ENCODE measurements around the gene LCTL. TPM values are rescaled to one million over a fixed set of nuclear protein-coding genes. Genes with fewer than 3 reads are reported as not detected.

LCTL gene
- total and polyA plus RNA-seq, 7 experiments from 2014 or later = not detected

GRCh38 chr15:66598095-66598815, 32.5 kb upstream of the LCTL start:
- H3K36me3 Mint-ChIP-seq = no peaks in the 10 kb centered on the region

DNA sequence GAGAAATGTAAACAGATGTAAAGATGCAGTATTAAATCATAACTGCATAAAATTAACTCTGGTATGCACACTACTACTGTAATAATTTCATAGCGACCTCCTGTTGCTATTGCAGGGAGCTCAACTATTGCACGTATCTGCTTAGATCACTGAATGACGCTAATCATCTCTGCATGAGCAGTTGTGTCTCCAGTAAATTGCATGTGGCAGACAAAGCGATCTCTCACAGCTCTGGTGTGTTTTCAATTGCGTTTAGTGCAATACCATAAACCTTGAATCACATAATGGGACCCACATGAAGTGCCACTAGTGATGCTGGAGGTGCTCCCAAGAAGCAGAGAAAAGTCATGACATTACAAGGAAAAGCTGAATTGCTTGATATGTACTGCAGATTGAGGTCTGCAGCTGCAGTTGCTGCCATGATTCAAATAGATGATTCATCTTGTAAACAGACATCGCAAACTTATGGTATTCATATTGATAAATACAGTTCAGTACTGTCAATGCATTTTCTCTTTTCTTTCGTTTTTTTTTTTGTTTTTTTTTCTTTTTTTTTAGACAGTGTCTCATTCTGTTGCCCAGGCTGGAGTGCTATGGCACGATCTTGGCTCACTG, 30.2 kb upstream of the LCTL start:
- H3K4me1 ChIP-seq (ENCODE audit: control insufficient read depth in 2 of 2, insufficient read depth in 2 of 2, low read length in 2 of 2) = no peaks in the 10 kb centered on the region
- Mint-ChIP-seq H3K27ac (no peak overlapping the region), H3K9me3 (no peaks in the 10 kb centered on the region), H3K27me3 (peaks cover 0 to 5% (median 0%) of the 10 kb centered on the region in 5 donors), H3K4me3 (no peak overlapping the region), H3K36me3 (no peaks in the 10 kb centered on the region), H3K4me1 (peaks cover 6 to 10% (median 7%) of the 10 kb centered on the region in 7 donors)
- no peaks in the 10 kb centered on the region for H3K36me3 ChIP-seq (ENCODE audit: control insufficient read depth in 2 of 3, insufficient read depth in 3 of 3, low read length in 3 of 3)
- no peak for ATAC-seq
- H3K27ac ChIP-seq (ENCODE audit: low read depth, low read length) = no peak overlapping the region
- no peak for DNase-seq
- ChIA-PET CTCF (no interaction called here), POLR2A (no interaction called here)
- no peaks in the 10 kb centered on the region for H3K9me3 ChIP-seq (ENCODE audit: control insufficient read depth in 2 of 3, low read length in 3 of 3)
- H3K4me3 ChIP-seq (ENCODE audit: low read length) = no peak overlapping the region
- intact Hi-C loops (cut with micrococcal nuclease) = no loop called here
- no peaks in the 10 kb centered on the region for H3K27me3 ChIP-seq (ENCODE audit: control insufficient read depth in 2 of 2, insufficient read depth in 2 of 2, low read length in 2 of 2)

More at GRCh38 chr15:66598095-66598815, 32.5 kb upstream of the LCTL start:
- Histone ChIP-seq H3K4me3 (ENCODE audit: low read length) (no peak overlapping the region), H3K27ac (ENCODE audit: low read depth, low read length) (no peak overlapping the region), H3K36me3 (ENCODE audit: control insufficient read depth in 2 of 3, insufficient read depth in 3 of 3, low read length in 3 of 3) (no peaks in the 10 kb centered on the region), H3K27me3 (ENCODE audit: control insufficient read depth in 2 of 2, insufficient read depth in 2 of 2, low read length in 2 of 2) (no peaks in the 10 kb centered on the region), H3K9me3 (ENCODE audit: control insufficient read depth in 2 of 3, low read length in 3 of 3) (no peaks in the 10 kb centered on the region), H3K4me1 (ENCODE audit: control insufficient read depth in 2 of 2, insufficient read depth in 2 of 2, low read length in 2 of 2) (no peaks in the 10 kb centered on the region)
- peaks cover 0 to 5% (median 2%) of the 10 kb centered on the region in 5 donors for H3K27me3 Mint-ChIP-seq
- no peaks in the 10 kb centered on the region for H3K9me3 Mint-ChIP-seq
- intact Hi-C loops (cut with micrococcal nuclease) = no loop called here
- CTCF ChIA-PET = interaction anchor here (0.6 kb wide), 1 partner anchor 61 kb away, joined by 3 read pairs; no protein-coding TSS in a partner anchor
- H3K4me1 Mint-ChIP-seq = peaks cover 6 to 10% (median 7%) of the 10 kb centered on the region in 7 donors
- DNase-seq (no peak), ATAC-seq (no peak)
- POLR2A ChIA-PET = no interaction called here
- peak overlapping the region in 3 of 9 donors; percentile 0 to 42 (median 42) for H3K27ac Mint-ChIP-seq
- H3K4me3 Mint-ChIP-seq = peak overlapping the region in 1 of 10 donors; percentile 1

- Mint-ChIP-seq H3K27me3 (peaks cover 0 to 6% (median 5%) of the 10 kb centered on the region in 5 donors), H3K27ac (no peak overlapping the region), H3K4me3 (no peak overlapping the region), H3K36me3 (no peaks in the 10 kb centered on the region), H3K9me3 (no peaks in the 10 kb centered on the region), H3K4me1 (peaks cover 6 to 10% (median 7%) of the 10 kb centered on the region in 7 donors)
- H3K9me3 ChIP-seq (ENCODE audit: control insufficient read depth in 2 of 3, low read length in 3 of 3) = no peaks in the 10 kb centered on the region
- ChIA-PET CTCF (no interaction called here), POLR2A (no interaction called here)
- H3K4me3 ChIP-seq (ENCODE audit: low read length) = no peak overlapping the region
- intact Hi-C loops (cut with micrococcal nuclease) = no loop called here
- H3K36me3 ChIP-seq (ENCODE audit: control insufficient read depth in 2 of 3, insufficient read depth in 3 of 3, low read length in 3 of 3) = no peaks in the 10 kb centered on the region
- H3K27me3 ChIP-seq (ENCODE audit: control insufficient read depth in 2 of 2, insufficient read depth in 2 of 2, low read length in 2 of 2) = no peaks in the 10 kb centered on the region
- H3K4me1 ChIP-seq (ENCODE audit: control insufficient read depth in 2 of 2, insufficient read depth in 2 of 2, low read length in 2 of 2) = no peaks in the 10 kb centered on the region
- ATAC-seq = no peak
- H3K27ac ChIP-seq (ENCODE audit: low read depth, low read length) = no peak overlapping the region
- DNase-seq = no peak
Observed at GRCh38 chr15:66595332-66595731, 29.5 kb upstream of the LCTL start.

GRCh38 chr15:66594836-66595235, 29.0 kb upstream of the LCTL start:
- Histone ChIP-seq H3K9me3 (ENCODE audit: control insufficient read depth in 2 of 3, low read length in 3 of 3) (no peaks in the 10 kb centered on the region), H3K36me3 (ENCODE audit: control insufficient read depth in 2 of 3, insufficient read depth in 3 of 3, low read length in 3 of 3) (no peaks in the 10 kb centered on the region), H3K4me3 (ENCODE audit: low read length) (no peak overlapping the region), H3K27ac (ENCODE audit: low read depth, low read length) (no peak overlapping the region), H3K4me1 (ENCODE audit: control insufficient read depth in 2 of 2, insufficient read depth in 2 of 2, low read length in 2 of 2) (no peaks in the 10 kb centered on the region), H3K27me3 (ENCODE audit: control insufficient read depth in 2 of 2, insufficient read depth in 2 of 2, low read length in 2 of 2) (no peaks in the 10 kb centered on the region)
- ChIA-PET POLR2A (no interaction called here), CTCF (no interaction called here)
- Mint-ChIP-seq H3K27ac (no peak overlapping the region), H3K4me1 (peaks cover 6 to 10% (median 7%) of the 10 kb centered on the region in 7 donors), H3K27me3 (peaks cover 0 to 8% (median 5%) of the 10 kb centered on the region in 5 donors), H3K9me3 (no peaks in the 10 kb centered on the region), H3K36me3 (no peaks in the 10 kb centered on the region), H3K4me3 (no peak overlapping the region)
- intact Hi-C loops (cut with micrococcal nuclease) = no loop called here
- no peak for DNase-seq
- ATAC-seq = no peak

DNA sequence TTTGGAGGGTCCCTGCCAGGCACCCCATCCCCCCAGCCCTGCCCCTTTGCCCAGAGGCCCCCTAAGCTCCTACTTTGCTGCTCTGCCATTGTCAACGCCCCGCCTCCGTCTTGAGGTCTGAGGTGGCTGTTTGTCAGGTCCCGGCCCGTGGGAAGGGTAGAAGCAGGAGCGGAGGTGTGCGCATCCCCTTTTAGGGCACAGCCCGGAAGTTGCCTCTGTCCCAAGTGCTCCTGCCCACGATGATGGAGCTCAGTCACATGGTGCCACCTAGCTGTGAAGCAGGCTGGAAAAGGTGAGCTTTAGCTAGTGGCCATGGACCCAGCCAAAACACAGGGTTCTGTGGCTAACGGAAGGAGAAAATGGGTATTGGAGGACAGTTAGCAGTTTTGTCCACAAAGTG, 28.5 kb upstream of the LCTL start:
- H3K9me3 ChIP-seq (ENCODE audit: control insufficient read depth in 2 of 3, low read length in 3 of 3) = no peaks in the 10 kb centered on the region
- no peaks in the 10 kb centered on the region for H3K36me3 Mint-ChIP-seq
- H3K27ac ChIP-seq (ENCODE audit: low read depth, low read length) = no peak overlapping the region
- no peak for DNase-seq
- no peaks in the 10 kb centered on the region for H3K27me3 ChIP-seq (ENCODE audit: control insufficient read depth in 2 of 2, insufficient read depth in 2 of 2, low read length in 2 of 2)
- H3K27me3 Mint-ChIP-seq = peaks cover 0 to 8% (median 6%) of the 10 kb centered on the region in 5 donors
- no peaks in the 10 kb centered on the region for H3K4me1 ChIP-seq (ENCODE audit: control insufficient read depth in 2 of 2, insufficient read depth in 2 of 2, low read length in 2 of 2)
- no peak overlapping the region for H3K27ac Mint-ChIP-seq
- intact Hi-C loops (cut with micrococcal nuclease) = no loop called here
- POLR2A ChIA-PET = no interaction called here
- CTCF ChIA-PET = no interaction called here
- peaks cover 6 to 10% (median 7%) of the 10 kb centered on the region in 7 donors for H3K4me1 Mint-ChIP-seq
- no peaks in the 10 kb centered on the region for H3K9me3 Mint-ChIP-seq
- H3K4me3 ChIP-seq (ENCODE audit: low read length) = no peak overlapping the region
- no peak overlapping the region for H3K4me3 Mint-ChIP-seq
- H3K36me3 ChIP-seq (ENCODE audit: control insufficient read depth in 2 of 3, insufficient read depth in 3 of 3, low read length in 3 of 3) = no peaks in the 10 kb centered on the region
- ATAC-seq = no peak

DNA sequence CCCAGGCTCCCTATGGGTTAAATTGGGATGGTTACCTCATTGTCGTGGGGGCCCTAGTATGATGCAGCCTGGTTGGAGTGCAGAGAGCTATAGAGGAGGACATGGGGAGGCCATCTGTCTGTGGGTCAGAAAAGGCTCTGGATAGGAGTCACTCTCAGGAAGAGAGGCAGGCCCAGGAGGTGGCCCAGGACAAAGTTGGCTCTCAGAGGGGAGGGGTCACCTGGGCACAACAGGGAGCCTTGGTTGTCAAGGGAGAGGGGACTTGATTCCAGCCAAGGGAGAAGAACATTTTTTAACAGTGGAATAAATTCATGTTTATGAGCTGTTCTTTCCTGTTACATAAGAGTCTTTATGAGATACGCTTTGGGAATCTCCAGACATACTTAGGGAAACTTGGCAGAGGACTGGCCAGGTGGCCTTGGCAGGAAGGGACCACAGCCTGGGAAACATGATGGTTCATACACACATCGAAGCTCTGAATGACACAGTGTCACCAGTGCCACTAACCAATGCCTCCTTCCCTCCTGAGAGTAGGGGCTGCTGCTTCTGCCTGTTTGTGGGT, 27.5 kb upstream of the LCTL start:
- no peak for DNase-seq
- H3K4me1 ChIP-seq (ENCODE audit: control insufficient read depth in 2 of 2, insufficient read depth in 2 of 2, low read length in 2 of 2) = no peaks in the 10 kb centered on the region
- peaks cover 0 to 10% (median 6%) of the 10 kb centered on the region in 5 donors for H3K27me3 Mint-ChIP-seq
- POLR2A ChIA-PET = no interaction called here
- no peak overlapping the region for H3K27ac ChIP-seq (ENCODE audit: low read depth, low read length)
- CTCF ChIA-PET = no interaction called here
- no peaks in the 10 kb centered on the region for H3K36me3 ChIP-seq (ENCODE audit: control insufficient read depth in 2 of 3, insufficient read depth in 3 of 3, low read length in 3 of 3)
- H3K9me3 ChIP-seq (ENCODE audit: control insufficient read depth in 2 of 3, low read length in 3 of 3) = no peaks in the 10 kb centered on the region
- no peaks in the 10 kb centered on the region for H3K36me3 Mint-ChIP-seq
- H3K27ac Mint-ChIP-seq = no peak overlapping the region
- H3K4me3 ChIP-seq (ENCODE audit: low read length) = no peak overlapping the region
- no peak for ATAC-seq
- no peaks in the 10 kb centered on the region for H3K27me3 ChIP-seq (ENCODE audit: control insufficient read depth in 2 of 2, insufficient read depth in 2 of 2, low read length in 2 of 2)
- H3K9me3 Mint-ChIP-seq = no peaks in the 10 kb centered on the region
- peaks cover 3 to 7% (median 4%) of the 10 kb centered on the region in 7 donors for H3K4me1 Mint-ChIP-seq
- no peak overlapping the region for H3K4me3 Mint-ChIP-seq
- intact Hi-C loops (cut with micrococcal nuclease) = no loop called here

Data from naive thymus-derived CD4-positive, alpha-beta T cell (primary cell).